DND-41 (cell line): Measurements from ENCODE around the gene LOXL3.
A peak's percentile ranks its signal among the peaks of the same experiment; 100 is the strongest.

ENCODE experiments used
- ATAC-seq: fragments of 200-7000 bp; cut with Tn5 transposase; 3 replicates; pipeline ENCODE4 v1.9.1; 2021; ENCODE audit warnings: low read depth; ENCODE audit not compliant: insufficient read depth
- DNase-seq: peaks from one replicate; pipeline ENCODE4 v3.0.0-alpha.2; 2020
- H2AFZ ChIP-seq: 2 replicates; pipeline ENCODE4 v1.6.0; 2012; ENCODE audit warnings: low read depth, low read length
- H3K27ac ChIP-seq: 2 replicates; pipeline ENCODE4 v1.5.1; 2012; ENCODE audit warnings: low read length, inconsistent platforms
- H3K27me3 ChIP-seq: fragments of 200-600 bp; sonication (generic); 2 replicates; pipeline ENCODE4 v1.6.0; 2012; ENCODE audit warnings: low read length, mild to moderate bottlenecking, inconsistent platforms; ENCODE audit not compliant: insufficient read depth, poor library complexity
- H3K36me3 ChIP-seq: 2 replicates; pipeline ENCODE4 v1.5.1; 2012; ENCODE audit warnings: low read length, inconsistent platforms; ENCODE audit not compliant: insufficient read depth
- H3K4me1 ChIP-seq: 2 replicates; pipeline ENCODE4 v1.5.1; 2012; ENCODE audit warnings: mild to moderate bottlenecking, low read length; ENCODE audit not compliant: insufficient read depth
- H3K4me2 ChIP-seq: 2 replicates; pipeline ENCODE4 v1.6.0; 2012; ENCODE audit warnings: mild to moderate bottlenecking, moderate library complexity, low read length, inconsistent platforms; ENCODE audit not compliant: insufficient read depth
- H3K4me3 ChIP-seq, 2 experiments: fragments of 200-600 bp in 1 of 2; shearing (Covaris generic) in 1 of 2; 2 replicates each; pipeline ENCODE4 v1.5.1; 2012 to 2016; ENCODE audit warnings: inconsistent platforms in 2 of 2, low read length in 2 of 2, mild to moderate bottlenecking in 2 of 2, low read depth in 1 of 2, moderate library complexity in 1 of 2
- H3K79me2 ChIP-seq: 2 replicates; pipeline ENCODE4 v1.6.0; 2012; ENCODE audit warnings: low read length, inconsistent platforms; ENCODE audit not compliant: insufficient read depth
- H3K9ac ChIP-seq: 2 replicates; pipeline ENCODE4 v1.6.0; 2012; ENCODE audit warnings: low read depth, mild to moderate bottlenecking, inconsistent platforms, low read length, moderate library complexity
- H3K9me3 ChIP-seq: 2 replicates; pipeline ENCODE4 v1.5.1; 2012; ENCODE audit warnings: low read length, moderate library complexity, mild to moderate bottlenecking, inconsistent platforms; ENCODE audit not compliant: insufficient read depth, severe bottlenecking
- H4K20me1 ChIP-seq: 2 replicates; pipeline ENCODE4 v1.6.0; 2012; ENCODE audit warnings: low read length; ENCODE audit not compliant: insufficient read depth
- EZH2 ChIP-seq: IDR thresholded peaks from 3 replicates; pipeline ENCODE4 v1.6.1; 2012; ENCODE audit warnings: borderline replicate concordance, low read depth, mild to moderate bottlenecking, moderate library complexity, low read length, inconsistent platforms; ENCODE audit not compliant: severe bottlenecking
- TF ChIP-seq, protein P1 (sequence below): IDR thresholded peaks from 2 replicates; pipeline ENCODE4 v1.5.1; 2012; ENCODE audit warnings: borderline replicate concordance, low read length, moderate library complexity, mild to moderate bottlenecking; ENCODE audit not compliant: poor library complexity, severe bottlenecking; ENCODE audit errors: extremely low read depth

LOXL3 gene

DNA sequence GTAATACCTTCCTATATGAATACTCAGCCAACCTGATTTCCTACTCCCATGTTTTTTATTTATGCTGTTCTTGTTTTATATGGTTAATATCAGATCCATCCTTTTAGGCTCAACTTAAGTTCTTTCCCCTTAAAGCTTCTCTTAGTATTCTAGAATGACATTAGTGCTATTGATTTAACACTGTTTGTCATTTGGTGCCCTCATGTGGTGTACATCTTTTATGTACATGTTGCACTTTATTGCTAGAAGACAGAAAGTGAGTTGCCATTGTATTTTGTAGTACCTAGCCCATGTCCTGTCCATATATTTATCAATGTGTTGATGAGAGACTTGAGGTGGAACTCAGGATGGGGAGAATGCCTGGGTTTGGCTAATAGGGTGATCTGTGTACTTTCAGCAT is 21.5 kb downstream of the LOXL3 start:
- TF ChIP-seq, protein P1, sequence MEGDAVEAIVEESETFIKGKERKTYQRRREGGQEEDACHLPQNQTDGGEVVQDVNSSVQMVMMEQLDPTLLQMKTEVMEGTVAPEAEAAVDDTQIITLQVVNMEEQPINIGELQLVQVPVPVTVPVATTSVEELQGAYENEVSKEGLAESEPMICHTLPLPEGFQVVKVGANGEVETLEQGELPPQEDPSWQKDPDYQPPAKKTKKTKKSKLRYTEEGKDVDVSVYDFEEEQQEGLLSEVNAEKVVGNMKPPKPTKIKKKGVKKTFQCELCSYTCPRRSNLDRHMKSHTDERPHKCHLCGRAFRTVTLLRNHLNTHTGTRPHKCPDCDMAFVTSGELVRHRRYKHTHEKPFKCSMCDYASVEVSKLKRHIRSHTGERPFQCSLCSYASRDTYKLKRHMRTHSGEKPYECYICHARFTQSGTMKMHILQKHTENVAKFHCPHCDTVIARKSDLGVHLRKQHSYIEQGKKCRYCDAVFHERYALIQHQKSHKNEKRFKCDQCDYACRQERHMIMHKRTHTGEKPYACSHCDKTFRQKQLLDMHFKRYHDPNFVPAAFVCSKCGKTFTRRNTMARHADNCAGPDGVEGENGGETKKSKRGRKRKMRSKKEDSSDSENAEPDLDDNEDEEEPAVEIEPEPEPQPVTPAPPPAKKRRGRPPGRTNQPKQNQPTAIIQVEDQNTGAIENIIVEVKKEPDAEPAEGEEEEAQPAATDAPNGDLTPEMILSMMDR = peak; percentile 53
- TF ChIP-seq EZH2 = no peak
- Histone ChIP-seq H3K4me3 (no peak overlapping the region), H4K20me1 (peaks cover 12% of the 10 kb centered on the region; the same call in 1 of the 2 replicates), H3K27ac (no peak overlapping the region), H3K4me2 (no peak overlapping the region), H2AFZ (no peak overlapping the region), H3K9me3 (no peaks in the 10 kb centered on the region), H3K4me1 (peaks cover 35% of the 10 kb centered on the region), H3K79me2 (peaks cover 38% of the 10 kb centered on the region), H3K36me3 (peaks cover 51% of the 10 kb centered on the region), H3K27me3 (no peaks in the 10 kb centered on the region), H3K9ac (no peak overlapping the region)
- no peak for DNase-seq
- no peak for ATAC-seq

- peaks cover 38% of the 10 kb centered on the region for H3K4me1 ChIP-seq
- peaks cover 38% of the 10 kb centered on the region for H3K79me2 ChIP-seq
- peaks cover 57% of the 10 kb centered on the region for H3K36me3 ChIP-seq
- H2AFZ ChIP-seq = no peak overlapping the region
- no peak overlapping the region for H3K9ac ChIP-seq
- DNase-seq = no peak
- no peak for ATAC-seq
- no peaks in the 10 kb centered on the region for H3K27me3 ChIP-seq
- TF ChIP-seq EZH2 = no peak
- TF ChIP-seq, protein P1 = no peak
- peaks cover 15% of the 10 kb centered on the region; the same call in 1 of the 2 replicates for H4K20me1 ChIP-seq
- peak overlapping the region; percentile 87; the same call in 1 of the 2 replicates for H3K4me2 ChIP-seq
- no peak overlapping the region for H3K27ac ChIP-seq
- H3K9me3 ChIP-seq = no peaks in the 10 kb centered on the region
- peak overlapping the region in 1 of 2 experiments; percentile 67; a peak in 1 of 4 replicates for H3K4me3 ChIP-seq
Observed at GRCh38 chr2:74531666-74532065, 22.1 kb downstream of the LOXL3 start.

DNA sequence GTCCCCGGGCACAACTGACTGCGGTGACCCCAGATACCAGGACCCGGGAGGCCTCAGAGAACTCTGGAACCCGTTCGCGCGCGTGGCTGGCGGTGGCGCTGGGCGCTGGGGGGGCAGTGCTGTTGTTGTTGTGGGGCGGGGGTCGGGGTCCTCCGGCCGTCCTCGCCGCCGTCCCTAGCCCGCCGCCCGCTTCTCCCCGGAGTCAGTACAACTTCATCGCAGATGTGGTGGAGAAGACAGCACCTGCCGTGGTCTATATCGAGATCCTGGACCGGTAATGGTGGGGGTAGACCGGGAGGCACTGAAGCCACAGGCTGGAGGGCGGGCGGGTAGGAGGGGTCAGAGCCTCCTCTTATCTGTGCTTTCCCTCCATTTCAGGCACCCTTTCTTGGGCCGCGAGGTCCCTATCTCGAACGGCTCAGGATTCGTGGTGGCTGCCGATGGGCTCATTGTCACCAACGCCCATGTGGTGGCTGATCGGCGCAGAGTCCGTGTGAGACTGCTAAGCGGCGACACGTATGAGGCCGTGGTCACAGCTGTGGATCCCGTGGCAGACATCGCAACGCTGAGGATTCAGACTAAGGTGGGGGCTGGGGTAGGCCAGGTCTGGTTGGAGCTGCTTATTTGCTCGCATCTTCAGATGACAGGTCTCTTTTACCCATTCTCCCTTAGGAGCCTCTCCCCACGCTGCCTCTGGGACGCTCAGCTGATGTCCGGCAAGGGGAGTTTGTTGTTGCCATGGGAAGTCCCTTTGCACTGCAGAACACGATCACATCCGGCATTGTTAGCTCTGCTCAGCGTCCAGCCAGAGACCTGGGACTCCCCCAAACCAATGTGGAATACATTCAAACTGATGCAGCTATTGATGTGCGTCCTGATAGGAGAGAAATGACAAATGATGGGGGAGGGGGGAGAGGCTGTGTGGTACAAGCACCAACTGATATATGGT is 23.2 kb downstream of the LOXL3 start:
- Histone ChIP-seq H3K4me3 (peak overlapping the region; percentile 36 to 67), H4K20me1 (peaks cover 15% of the 10 kb centered on the region; the same call in 1 of the 2 replicates), H3K27me3 (no peaks in the 10 kb centered on the region), H3K9me3 (no peaks in the 10 kb centered on the region), H3K9ac (peak overlapping the region; percentile 75), H3K36me3 (peaks cover 68% of the 10 kb centered on the region), H2AFZ (peak overlapping the region; percentile 79), H3K4me1 (peaks cover 38% of the 10 kb centered on the region), H3K79me2 (peaks cover 38% of the 10 kb centered on the region), H3K4me2 (peak overlapping the region; percentile 87), H3K27ac (peak overlapping the region; percentile 91)
- ATAC-seq = peak; percentile 22
- TF ChIP-seq, protein P1 = no peak
- no peak for TF ChIP-seq EZH2
- peak; percentile 58 for DNase-seq
